Mesenchymal stem cell (in vitro differentiated cells and primary cell): ENCODE results near the gene MEF2C.

ENCODE experiments used
- DNase-seq: peaks from one replicate; pipeline ENCODE4 v3.0.0-alpha.2; 2013
- H2AFZ ChIP-seq: one replicate; pipeline ENCODE4 v1.6.1; 2013; ENCODE audit warnings: low read depth, mild to moderate bottlenecking, control low read depth, inconsistent platforms, low read length, moderate library complexity
- H2AK5ac ChIP-seq: 2 replicates; pipeline ENCODE4 v1.6.1; 2013; ENCODE audit warnings: low read length, moderate library complexity, mild to moderate bottlenecking, inconsistent platforms; ENCODE audit not compliant: severe bottlenecking
- H2BK120ac ChIP-seq: one replicate; pipeline ENCODE4 v1.6.1; 2013; ENCODE audit warnings: low read depth, mild to moderate bottlenecking, inconsistent platforms, low read length, moderate library complexity
- H2BK12ac ChIP-seq, 2 experiments: one replicate each; pipeline ENCODE4 v1.6.1; 2013; ENCODE audit warnings: inconsistent platforms in 2 of 2, low read length in 2 of 2, mild to moderate bottlenecking in 2 of 2, moderate library complexity in 2 of 2, control low read depth in 1 of 2
- H2BK15ac ChIP-seq: one replicate; pipeline ENCODE4 v1.6.1; 2013; ENCODE audit warnings: mild to moderate bottlenecking, low read depth, inconsistent platforms; ENCODE audit not compliant: poor library complexity, severe bottlenecking
- H2BK5ac ChIP-seq: 2 replicates; pipeline ENCODE4 v1.6.1; 2013; ENCODE audit warnings: low read depth, mild to moderate bottlenecking, low read length, control low read depth, inconsistent platforms; ENCODE audit not compliant: poor library complexity, severe bottlenecking
- H3K14ac ChIP-seq, 2 experiments: one replicate each; pipeline ENCODE4 v1.6.1; 2013; ENCODE audit warnings: inconsistent platforms in 2 of 2, low read length in 2 of 2, control low read depth in 1 of 2, mild to moderate bottlenecking in 1 of 2, moderate library complexity in 1 of 2
- H3K18ac ChIP-seq, 2 experiments: one replicate each; pipeline ENCODE4 v1.6.1; 2013; ENCODE audit warnings: inconsistent platforms in 2 of 2, low read length in 2 of 2, control low read depth in 1 of 2, low read depth in 1 of 2, mild to moderate bottlenecking in 1 of 2
- H3K23ac ChIP-seq, 2 experiments: one replicate each; pipeline ENCODE4 v1.6.1; 2013; ENCODE audit warnings: inconsistent platforms in 2 of 2, low read length in 2 of 2, mild to moderate bottlenecking in 2 of 2, moderate library complexity in 2 of 2, control low read depth in 1 of 2
- H3K27ac ChIP-seq: 2 replicates; pipeline ENCODE4 v1.5.1; 2013; ENCODE audit warnings: mild to moderate bottlenecking, moderate library complexity, low read length, control low read depth, inconsistent platforms; ENCODE audit not compliant: poor library complexity, severe bottlenecking
- H3K27me3 ChIP-seq, 2 experiments: 2 replicates each; pipeline versions ENCODE4 v1.6.1 to v1.7.0; 2013; ENCODE audit warnings: low read length in 2 of 2, mild to moderate bottlenecking in 2 of 2, moderate library complexity in 2 of 2, control low read depth in 1 of 2, inconsistent platforms in 1 of 2; ENCODE audit not compliant: control insufficient read depth in 1 of 2, insufficient read depth in 1 of 2
- H3K36me3 ChIP-seq, 2 experiments: 2 replicates each; pipeline versions ENCODE4 v1.6.1 to v1.7.0; 2013; ENCODE audit warnings: low read length in 2 of 2, control low read depth in 1 of 2, inconsistent platforms in 1 of 2, low read depth in 1 of 2, mild to moderate bottlenecking in 1 of 2; ENCODE audit not compliant: insufficient read depth in 2 of 2, control insufficient read depth in 1 of 2
- H3K4ac ChIP-seq, 2 experiments: one replicate each; pipeline ENCODE4 v1.6.1; 2013; ENCODE audit warnings: inconsistent platforms in 2 of 2, low read length in 2 of 2, mild to moderate bottlenecking in 2 of 2, moderate library complexity in 2 of 2, control low read depth in 1 of 2, low read depth in 1 of 2
- H3K4me1 ChIP-seq: 2 replicates; pipeline ENCODE4 v1.6.1; 2013; ENCODE audit warnings: low read depth, low read length, control low read depth; ENCODE audit not compliant: control insufficient read depth, insufficient read depth
- H3K4me2 ChIP-seq: 2 replicates; pipeline ENCODE4 v1.6.1; 2013; ENCODE audit warnings: low read length, mild to moderate bottlenecking, inconsistent platforms; ENCODE audit not compliant: poor library complexity, severe bottlenecking
- H3K4me3 ChIP-seq, 2 experiments: 2 replicates each; pipeline versions ENCODE4 v1.5.1 to v1.7.0; 2013; ENCODE audit warnings: low read length in 2 of 2, mild to moderate bottlenecking in 2 of 2, control low read depth in 1 of 2, low read depth in 1 of 2; ENCODE audit not compliant: insufficient read depth in 1 of 2
- H3K79me1 ChIP-seq: replicated peaks from 2 replicates; pipeline ENCODE4 v1.6.1; 2013; ENCODE audit warnings: mild to moderate bottlenecking, control low read depth, low read length, inconsistent platforms; ENCODE audit not compliant: poor library complexity, severe bottlenecking
- H3K9ac ChIP-seq: 2 replicates; pipeline ENCODE4 v1.7.0; 2013; ENCODE audit warnings: mild to moderate bottlenecking, low read length, moderate library complexity
- H3K9me3 ChIP-seq: 2 replicates; pipeline ENCODE4 v1.7.0; 2013; ENCODE audit warnings: mild to moderate bottlenecking, low read length; ENCODE audit not compliant: control insufficient read depth
- H4K8ac ChIP-seq: one replicate; pipeline ENCODE4 v1.6.1; 2013; ENCODE audit warnings: inconsistent platforms, mild to moderate bottlenecking, low read length, moderate library complexity
- H4K91ac ChIP-seq: one replicate; pipeline ENCODE4 v1.6.1; 2013; ENCODE audit warnings: mild to moderate bottlenecking, low read length, inconsistent platforms
- WGBS: methylation state at CpG from one replicate; pipeline ENCODE4 v1.1.7; 2013; ENCODE audit warnings: mixed read lengths; 5-methylcytosine and 5-hydroxymethylcytosine counted together

MEF2C gene

DNA sequence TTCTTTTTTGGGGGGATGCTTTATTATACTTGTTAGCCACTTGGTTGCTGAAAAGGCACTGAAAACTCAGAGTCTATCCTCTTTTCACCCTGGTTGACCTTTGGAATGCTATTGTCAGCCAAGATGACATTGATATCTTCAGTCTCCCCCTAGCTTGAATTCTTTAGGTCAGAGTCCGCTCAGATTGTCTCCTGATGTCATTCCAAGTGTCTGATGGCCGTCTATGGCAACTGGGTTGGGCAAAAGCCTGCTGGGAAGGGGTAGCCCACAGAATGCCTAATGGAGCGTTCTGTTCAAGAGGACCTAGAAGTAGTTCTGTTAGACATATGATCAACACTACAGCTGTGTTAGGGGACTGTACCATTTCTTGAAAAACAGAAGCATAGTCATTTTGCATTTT lies 9.7 kb upstream of the MEF2C start:
- WGBS = 79% methylated on average over 3 of the region's 3 CpGs
- Histone ChIP-seq H4K91ac (no peak overlapping the region), H2AK5ac (no peak overlapping the region), H3K9me3 (no peaks in the 10 kb centered on the region), H3K18ac (no peak overlapping the region), H3K79me1 (no peaks in the 10 kb centered on the region), H3K27me3 (no peaks in the 10 kb centered on the region), H3K4ac (no peak overlapping the region), H3K9ac (no peak overlapping the region), H3K14ac (no peak overlapping the region), H3K23ac (no peak overlapping the region), H4K8ac (no peak overlapping the region), H2BK120ac (no peak overlapping the region), H3K4me1 (peaks cover 6% of the 10 kb centered on the region), H3K4me2 (no peak overlapping the region), H2BK15ac (no peak overlapping the region), H3K36me3 (no peaks in the 10 kb centered on the region), H2AFZ (no peak overlapping the region), H2BK5ac (no peak overlapping the region), H3K27ac (no peak overlapping the region), H3K4me3 (no peak overlapping the region), H2BK12ac (no peak overlapping the region)
- DNase-seq = no peak

GRCh38 chr5:88890070-88890781 lies 7.2 kb upstream of the MEF2C start:
- H2AK5ac ChIP-seq = no peak overlapping the region

DNA sequence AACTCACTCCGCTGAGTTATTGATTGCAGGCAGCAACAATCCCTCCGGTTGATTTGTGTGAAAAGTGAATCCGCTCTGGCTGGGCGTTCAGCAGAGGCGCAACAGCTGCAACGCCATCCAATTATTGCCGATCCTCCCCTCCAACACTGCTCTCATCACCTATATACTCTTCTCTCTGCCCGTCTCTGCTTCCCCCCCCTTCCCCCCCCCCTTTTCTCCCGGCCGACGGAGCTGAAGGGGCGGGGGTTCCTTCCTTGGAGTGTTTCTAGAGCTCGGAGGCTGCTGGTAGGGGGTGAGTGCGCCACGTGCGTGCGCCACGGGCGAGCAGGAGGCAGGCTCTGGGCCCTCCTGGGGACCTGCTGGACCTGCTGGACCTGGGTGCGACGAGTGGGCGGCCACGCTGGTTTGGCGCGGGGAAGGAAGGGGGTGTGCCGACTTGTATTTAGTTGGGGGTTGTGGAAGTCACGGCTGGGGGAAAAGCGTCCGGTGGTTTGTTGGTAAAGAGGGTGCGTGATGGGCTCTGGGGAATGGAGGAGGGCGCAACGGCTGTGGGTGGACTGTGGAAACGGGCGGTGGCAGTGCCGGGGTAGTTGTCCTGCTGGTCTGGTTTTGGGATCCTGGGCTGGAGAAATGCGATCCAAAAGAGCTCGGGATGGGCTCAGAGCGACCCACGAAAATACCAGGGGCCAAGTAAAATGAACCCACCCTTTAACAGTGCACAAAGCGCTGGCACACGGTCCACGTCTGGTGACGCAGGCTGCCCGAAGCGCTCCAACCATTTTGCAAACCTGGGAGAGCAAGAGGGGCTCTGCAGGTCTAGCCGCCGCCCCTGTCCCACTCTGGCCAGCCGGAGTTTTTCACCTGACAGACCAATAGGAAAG lies 6.4 kb upstream of the MEF2C start:
- Histone ChIP-seq H4K8ac (peak overlapping the region; percentile 82), H3K36me3 (no peaks in the 10 kb centered on the region), H2BK15ac (peak overlapping the region; percentile 26), H3K9me3 (no peaks in the 10 kb centered on the region), H3K79me1 (no peaks in the 10 kb centered on the region), H2BK12ac (peak overlapping the region in 1 of 2 experiments; percentile 23), H3K4ac (peak overlapping the region in 1 of 2 experiments; percentile 73), H2BK5ac (no peak overlapping the region), H3K18ac (peak overlapping the region; percentile 61), H3K9ac (peak overlapping the region; percentile 85), H3K4me3 (peak overlapping the region; percentile 66 to 84), H4K91ac (peak overlapping the region; percentile 35), H3K27ac (no peak overlapping the region), H3K23ac (no peak overlapping the region), H3K4me2 (peak overlapping the region; percentile 81), H2BK120ac (no peak overlapping the region), H2AK5ac (no peak overlapping the region), H3K4me1 (peaks cover 6% of the 10 kb centered on the region), H2AFZ (peak overlapping the region; percentile 51), H3K27me3 (no peaks in the 10 kb centered on the region), H3K14ac (peak overlapping the region in 1 of 2 experiments; percentile 88)
- 5% methylated on average over 39 of the region's 48 CpGs for WGBS
- peak; percentile 60 for DNase-seq

More at GRCh38 chr5:88890070-88890781, 7.2 kb upstream of the MEF2C start:
- 59% methylated on average over 8 of the region's 10 CpGs for WGBS
- Histone ChIP-seq H3K9me3 (no peaks in the 10 kb centered on the region), H3K4me3 (peak overlapping the region in 1 of 2 experiments; percentile 84), H3K18ac (no peak overlapping the region), H4K91ac (no peak overlapping the region), H2BK12ac (no peak overlapping the region), H3K27me3 (no peaks in the 10 kb centered on the region), H2BK15ac (no peak overlapping the region), H3K36me3 (no peaks in the 10 kb centered on the region), H3K9ac (peak overlapping the region; percentile 85), H3K79me1 (no peaks in the 10 kb centered on the region), H3K4me1 (peaks cover 6% of the 10 kb centered on the region), H2BK5ac (no peak overlapping the region), H3K27ac (no peak overlapping the region), H3K23ac (no peak overlapping the region), H2BK120ac (no peak overlapping the region), H3K4me2 (peak overlapping the region; percentile 81), H3K14ac (no peak overlapping the region), H3K4ac (no peak overlapping the region), H2AFZ (peak overlapping the region; percentile 21), H4K8ac (no peak overlapping the region)
- no peak for DNase-seq

- no peak overlapping the region for H2BK120ac ChIP-seq
- H2BK5ac ChIP-seq = no peak overlapping the region
- H3K4me2 ChIP-seq = peak overlapping the region; percentile 81
- H3K36me3 ChIP-seq = no peaks in the 10 kb centered on the region
- no peaks in the 10 kb centered on the region for H3K27me3 ChIP-seq
- peak overlapping the region in 1 of 2 experiments; percentile 61 for H3K18ac ChIP-seq
- H3K9me3 ChIP-seq = no peaks in the 10 kb centered on the region
- H3K23ac ChIP-seq = no peak overlapping the region
- H3K4ac ChIP-seq = peak overlapping the region in 1 of 2 experiments; percentile 67
- no peak overlapping the region for H2BK12ac ChIP-seq
- H3K79me1 ChIP-seq = no peaks in the 10 kb centered on the region
- peaks cover 6% of the 10 kb centered on the region for H3K4me1 ChIP-seq
- peak overlapping the region; percentile 51 for H2AFZ ChIP-seq
- H4K8ac ChIP-seq = no peak overlapping the region
- no peak for DNase-seq
- H3K27ac ChIP-seq = no peak overlapping the region
- H4K91ac ChIP-seq = no peak overlapping the region
- no peak overlapping the region for H2AK5ac ChIP-seq
- peak overlapping the region in 1 of 2 experiments; percentile 88 for H3K14ac ChIP-seq
- peak overlapping the region; percentile 66 to 84 for H3K4me3 ChIP-seq
- H3K9ac ChIP-seq = peak overlapping the region; percentile 85
- no peak overlapping the region for H2BK15ac ChIP-seq
- WGBS = 20% methylated on average over 9 of the region's 9 CpGs
These were observed 5.8 kb upstream of the MEF2C start for GRCh38 chr5:88888848-88889188.
